Peyer's patch (tissue), 4 donors: ENCODE measurements around the gene CHST1. TPM values are rescaled to one million over a fixed set of nuclear protein-coding genes. Genes with fewer than 3 reads are reported as not detected.

Experiments used
- DNase-seq, 3 donors: peaks; one replicate each; pipeline ENCODE4 v3.0.0-alpha.2; 2017 to 2019
- H3K27ac ChIP-seq, 4 donors: fragments of 200-600 bp; sonication (generic); one replicate each; pipeline ENCODE4 v1.5.1; 2016 to 2019
- H3K27me3 ChIP-seq, 2 donors: fragments of 200-600 bp; sonication (generic); one replicate each; pipeline ENCODE4 v1.5.1; 2019
- H3K36me3 ChIP-seq, 3 donors: fragments of 200-600 bp; sonication (generic); one replicate each; pipeline ENCODE4 v1.5.1; 2016 to 2019
- H3K4me1 ChIP-seq, 4 donors: fragments of 200-600 bp; sonication (generic); one replicate each; pipeline ENCODE4 v1.5.1; 2016 to 2019
- H3K4me3 ChIP-seq, 4 donors: fragments of 200-600 bp; sonication (generic); 1 replicate in 3 of 4; 2 replicates in 1 of 4; pipeline ENCODE4 v1.5.1; 2016 to 2019; ENCODE audit warnings: mild to moderate bottlenecking in 1 of 4
- H3K9me3 ChIP-seq, 4 donors: fragments of 200-600 bp; sonication (generic); one replicate each; pipeline ENCODE4 v1.5.1; 2016 to 2019; ENCODE audit warnings: mild to moderate bottlenecking in 1 of 4
- POLR2A ChIP-seq, 2 donors: fragments of 450-650 bp; IDR thresholded peaks; one replicate each; pipeline ENCODE4 v1.5.1; 2017; ENCODE audit warnings: antibody characterized with exemption in 2 of 2, mild to moderate bottlenecking in 2 of 2, moderate library complexity in 2 of 2
- total RNA-seq, 4 donors: library from RNA; depleted of rRNA; stranded (reverse); fragments of >200 nt; gene quantifications; one replicate each; pipeline ENCODE4 v1.1.0, GENCODE V29; 2016
- TF ChIP-seq, protein P1 (sequence below), 6 experiments: fragments of 450-650 bp in 4 of 6; fragments of 200-600 bp in 2 of 6; sonication (generic) in 1 of 6; IDR thresholded peaks; one replicate each; pipeline ENCODE4 v1.5.1; 2017 to 2019; ENCODE audit warnings: antibody characterized with exemption in 6 of 6, mild to moderate bottlenecking in 3 of 6, moderate library complexity in 1 of 6

Gene CHST1
- total RNA-seq, 4 donors from 2014 or later, result 0.53 to 11.6 (median 1.4) TPM

DNA sequence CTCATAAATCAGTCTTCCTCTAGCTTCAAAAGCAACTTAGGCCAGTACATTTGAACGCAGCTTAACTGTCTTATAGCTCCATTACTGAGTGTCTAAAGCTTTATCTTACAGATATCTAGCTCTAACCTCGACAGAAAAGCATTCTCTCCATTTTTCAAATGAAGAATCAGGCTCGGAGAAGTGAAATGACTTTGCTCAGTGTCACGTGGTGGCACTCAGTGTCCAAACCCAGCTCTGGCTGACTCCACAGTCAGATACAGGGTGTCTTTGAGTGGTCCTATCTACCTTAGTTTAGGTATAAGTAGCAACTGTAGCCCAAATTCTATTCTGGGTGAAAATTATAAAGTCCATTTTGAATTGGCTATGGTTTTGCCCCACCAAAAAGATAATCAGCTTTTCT, 38.7 kb upstream of the CHST1 start:
- Histone ChIP-seq H3K27ac (no peak overlapping the region), H3K9me3 (no peaks in the 10 kb centered on the region), H3K27me3 (no peaks in the 10 kb centered on the region), H3K36me3 (no peaks in the 10 kb centered on the region), H3K4me3 (no peak overlapping the region), H3K4me1 (no peaks in the 10 kb centered on the region)
- TF ChIP-seq POLR2A (IDR thresholded peaks at IDR 0.05), result no peak
- TF ChIP-seq, protein P1, sequence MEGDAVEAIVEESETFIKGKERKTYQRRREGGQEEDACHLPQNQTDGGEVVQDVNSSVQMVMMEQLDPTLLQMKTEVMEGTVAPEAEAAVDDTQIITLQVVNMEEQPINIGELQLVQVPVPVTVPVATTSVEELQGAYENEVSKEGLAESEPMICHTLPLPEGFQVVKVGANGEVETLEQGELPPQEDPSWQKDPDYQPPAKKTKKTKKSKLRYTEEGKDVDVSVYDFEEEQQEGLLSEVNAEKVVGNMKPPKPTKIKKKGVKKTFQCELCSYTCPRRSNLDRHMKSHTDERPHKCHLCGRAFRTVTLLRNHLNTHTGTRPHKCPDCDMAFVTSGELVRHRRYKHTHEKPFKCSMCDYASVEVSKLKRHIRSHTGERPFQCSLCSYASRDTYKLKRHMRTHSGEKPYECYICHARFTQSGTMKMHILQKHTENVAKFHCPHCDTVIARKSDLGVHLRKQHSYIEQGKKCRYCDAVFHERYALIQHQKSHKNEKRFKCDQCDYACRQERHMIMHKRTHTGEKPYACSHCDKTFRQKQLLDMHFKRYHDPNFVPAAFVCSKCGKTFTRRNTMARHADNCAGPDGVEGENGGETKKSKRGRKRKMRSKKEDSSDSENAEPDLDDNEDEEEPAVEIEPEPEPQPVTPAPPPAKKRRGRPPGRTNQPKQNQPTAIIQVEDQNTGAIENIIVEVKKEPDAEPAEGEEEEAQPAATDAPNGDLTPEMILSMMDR (IDR thresholded peaks at IDR 0.05), result no peak
- no peak for DNase-seq

DNA sequence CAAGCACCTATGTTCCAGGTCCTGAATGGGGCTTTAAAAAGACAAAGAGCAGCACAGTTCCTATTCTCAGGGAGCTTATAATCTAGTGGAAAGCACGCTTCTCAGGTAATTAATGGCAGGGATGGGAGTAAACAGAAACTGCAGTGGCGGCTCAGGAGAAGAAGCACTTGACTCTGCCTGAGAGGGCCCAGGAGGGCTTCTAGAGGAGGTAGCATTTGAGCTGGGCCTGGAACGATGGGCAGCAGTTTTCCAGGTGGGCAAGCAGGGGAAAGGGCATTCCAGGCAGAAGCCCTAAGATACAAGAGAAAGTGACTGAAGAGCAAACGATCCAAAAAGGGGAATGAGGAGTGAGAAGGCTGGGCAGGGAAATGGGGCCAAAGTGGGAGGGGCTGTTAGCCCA, 37.1 kb upstream of the CHST1 start:
- no peak for DNase-seq
- H3K27me3 ChIP-seq, result no peaks in the 10 kb centered on the region
- H3K36me3 ChIP-seq, result no peaks in the 10 kb centered on the region
- no peak overlapping the region for H3K27ac ChIP-seq
- no peaks in the 10 kb centered on the region for H3K4me1 ChIP-seq
- TF ChIP-seq, protein P1 (IDR thresholded peaks at IDR 0.05), result no peak
- TF ChIP-seq POLR2A (IDR thresholded peaks at IDR 0.05), result no peak
- no peak overlapping the region for H3K4me3 ChIP-seq
- H3K9me3 ChIP-seq, result no peaks in the 10 kb centered on the region

DNA sequence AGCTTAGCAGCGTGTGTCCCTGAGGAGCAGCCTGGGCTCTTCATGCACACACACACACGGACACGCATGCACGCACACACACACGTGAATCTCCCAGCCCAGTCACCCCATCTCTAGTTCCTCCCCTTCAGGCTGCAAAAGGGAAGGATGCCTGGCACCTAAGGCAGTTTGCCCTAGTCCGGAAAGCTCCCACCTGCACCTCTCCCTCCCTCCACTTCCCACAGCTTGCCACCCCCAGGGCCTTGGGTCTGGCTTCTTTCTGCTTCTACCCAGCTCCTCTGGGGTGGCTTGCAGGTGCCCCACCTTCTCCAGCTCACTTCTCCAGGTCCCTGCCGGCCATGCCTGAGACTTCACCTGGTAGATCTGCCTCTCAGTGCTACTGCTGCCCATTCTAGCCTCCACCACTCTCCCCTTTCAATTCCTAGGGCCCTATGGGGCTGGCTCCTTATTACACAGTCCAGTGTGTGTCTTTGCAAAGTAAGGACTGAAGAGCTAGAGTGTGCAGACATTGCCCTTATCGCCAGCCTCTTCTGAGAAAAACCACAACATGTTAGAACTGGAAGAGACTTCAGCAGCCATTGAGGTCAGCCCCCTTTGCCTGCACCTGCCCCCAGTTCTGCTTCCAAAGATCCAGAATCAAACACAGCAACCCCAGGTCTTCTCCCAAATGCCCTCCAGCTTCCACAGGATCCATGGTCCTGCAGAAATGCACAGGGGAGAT, 33.5 kb upstream of the CHST1 start:
- no peak overlapping the region for H3K4me3 ChIP-seq
- no peaks in the 10 kb centered on the region for H3K27me3 ChIP-seq
- no peak for DNase-seq
- TF ChIP-seq, protein P1 (IDR thresholded peaks at IDR 0.05), result no peak
- TF ChIP-seq POLR2A (IDR thresholded peaks at IDR 0.05), result no peak
- H3K9me3 ChIP-seq, result no peaks in the 10 kb centered on the region
- H3K27ac ChIP-seq, result no peak overlapping the region
- H3K4me1 ChIP-seq, result no peaks in the 10 kb centered on the region
- no peaks in the 10 kb centered on the region for H3K36me3 ChIP-seq

GRCh38 chr11:45692808-45693453, 27.5 kb upstream of the CHST1 start:
- no peaks in the 10 kb centered on the region for H3K36me3 ChIP-seq
- no peak overlapping the region for H3K27ac ChIP-seq
- no peak for DNase-seq
- no peaks in the 10 kb centered on the region for H3K9me3 ChIP-seq
- H3K27me3 ChIP-seq, result no peaks in the 10 kb centered on the region
- no peaks in the 10 kb centered on the region for H3K4me1 ChIP-seq
- no peak overlapping the region for H3K4me3 ChIP-seq
- TF ChIP-seq POLR2A (IDR thresholded peaks at IDR 0.05), result no peak
- TF ChIP-seq, protein P1 (IDR thresholded peaks at IDR 0.05), result no peak

GRCh38 chr11:45688472-45689033, 23.1 kb upstream of the CHST1 start:
- Histone ChIP-seq H3K27me3 (no peaks in the 10 kb centered on the region), H3K36me3 (no peaks in the 10 kb centered on the region), H3K4me1 (no peaks in the 10 kb centered on the region), H3K4me3 (no peak overlapping the region), H3K9me3 (no peaks in the 10 kb centered on the region), H3K27ac (no peak overlapping the region)
- no peak for TF ChIP-seq POLR2A (IDR thresholded peaks at IDR 0.05)
- TF ChIP-seq, protein P1 (IDR thresholded peaks at IDR 0.05), result no peak
- no peak for DNase-seq
